Measurements from ENCODE around the gene MRPL21.
"Not testable (repeated sequence)": the region's sequence is repeated elsewhere in the genome, so short reads cannot be mapped to it uniquely, and the experiment has no call there.

The MRPL21 gene

DNA sequence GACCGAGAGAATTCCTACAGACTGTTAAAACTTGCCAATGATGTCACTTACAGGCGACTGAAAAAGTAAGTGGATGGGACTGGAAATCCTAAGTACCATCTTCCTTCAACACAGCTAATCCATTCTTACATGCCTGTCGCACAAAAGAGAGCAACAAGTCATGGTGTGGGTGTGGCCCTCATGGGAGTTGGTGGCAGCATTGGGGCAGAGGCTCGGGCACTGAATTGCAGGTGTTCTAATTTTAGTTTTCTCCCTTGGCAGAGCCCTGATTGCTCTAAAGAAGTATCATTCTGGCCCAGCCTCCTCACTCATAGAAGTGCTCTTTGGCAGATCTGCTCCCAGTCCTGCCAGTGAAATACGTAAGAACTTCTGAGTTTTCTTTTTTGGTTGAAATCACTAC, 4.6 kb upstream of the MRPL21 start:
- DNase-seq = no peak

DNA sequence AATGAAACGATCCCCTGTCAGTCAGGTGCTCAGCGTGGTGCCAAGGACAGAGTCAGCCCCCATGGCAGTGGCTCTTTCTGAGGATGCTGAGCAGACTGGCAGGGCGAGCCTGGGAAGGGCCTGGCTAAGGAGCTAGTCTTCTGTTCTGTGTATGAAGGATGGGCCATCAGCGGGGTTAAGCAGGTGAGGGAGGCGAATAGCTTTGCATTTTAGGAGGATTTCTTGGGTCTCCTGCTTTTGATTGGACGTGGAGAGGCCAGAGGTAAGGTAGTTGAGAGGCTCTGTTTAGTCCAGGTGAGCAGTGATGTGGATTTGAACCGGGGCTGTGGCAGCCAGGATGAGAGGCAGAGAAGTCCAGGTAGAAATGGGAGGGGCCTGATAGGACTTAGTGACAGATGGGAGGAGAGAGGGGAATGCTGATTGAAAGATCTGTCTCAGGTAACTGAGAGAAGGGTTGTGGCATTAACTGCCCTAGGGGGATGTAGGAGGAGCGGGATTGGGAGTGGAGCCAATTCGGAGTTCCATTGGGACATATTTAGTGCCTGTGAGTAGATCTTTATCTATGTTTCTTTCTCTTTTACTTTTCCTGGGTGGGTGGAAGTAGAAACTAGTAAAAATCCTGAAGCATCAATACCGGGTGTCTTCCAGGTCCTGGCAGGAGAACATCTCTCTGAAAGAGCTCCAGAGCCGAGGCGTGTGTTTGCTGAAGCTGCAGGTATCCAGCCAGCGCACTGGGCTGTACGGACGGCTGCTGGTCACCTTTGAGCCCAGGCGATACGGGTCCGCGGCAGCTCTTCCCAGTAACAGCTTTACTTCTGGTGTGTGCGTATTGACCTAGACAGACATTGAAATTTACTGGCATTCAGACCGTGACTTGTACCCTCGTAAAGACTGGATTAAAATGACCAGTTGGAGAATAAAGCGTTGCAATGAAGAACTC, 2.1 kb upstream of the MRPL21 start:
- DNase-seq = no peak

DNA sequence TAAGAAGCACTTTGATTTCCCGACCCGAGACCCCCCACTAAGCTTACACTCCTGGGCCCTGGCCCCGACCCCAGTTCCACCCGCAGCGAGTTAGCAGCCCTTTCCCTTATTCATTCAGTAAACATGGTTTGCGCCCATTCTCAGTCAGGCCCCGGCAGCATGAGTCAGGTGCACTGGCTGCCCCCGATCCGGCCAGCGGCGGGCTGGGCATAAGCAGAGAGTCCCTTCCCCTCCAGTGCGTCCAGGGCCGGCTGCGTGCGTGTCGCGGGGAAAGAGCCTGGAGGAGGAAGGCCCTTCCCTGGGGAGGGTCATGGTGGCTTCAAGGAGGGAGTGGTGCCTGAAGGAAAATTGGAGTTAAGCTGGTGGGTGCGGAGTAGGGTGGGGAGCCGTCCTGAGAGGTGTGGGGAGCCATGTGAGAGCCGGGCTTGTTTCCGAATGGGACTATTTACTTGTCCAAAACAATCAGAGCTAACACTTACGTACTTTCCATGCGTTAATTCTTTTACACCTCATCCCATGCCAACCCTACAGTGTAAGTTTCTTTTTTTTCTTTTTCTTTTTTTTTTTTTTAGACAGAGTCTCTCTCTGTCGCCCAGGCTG, 716 bp upstream of the MRPL21 start:
- DNase-seq = no peak

DNA sequence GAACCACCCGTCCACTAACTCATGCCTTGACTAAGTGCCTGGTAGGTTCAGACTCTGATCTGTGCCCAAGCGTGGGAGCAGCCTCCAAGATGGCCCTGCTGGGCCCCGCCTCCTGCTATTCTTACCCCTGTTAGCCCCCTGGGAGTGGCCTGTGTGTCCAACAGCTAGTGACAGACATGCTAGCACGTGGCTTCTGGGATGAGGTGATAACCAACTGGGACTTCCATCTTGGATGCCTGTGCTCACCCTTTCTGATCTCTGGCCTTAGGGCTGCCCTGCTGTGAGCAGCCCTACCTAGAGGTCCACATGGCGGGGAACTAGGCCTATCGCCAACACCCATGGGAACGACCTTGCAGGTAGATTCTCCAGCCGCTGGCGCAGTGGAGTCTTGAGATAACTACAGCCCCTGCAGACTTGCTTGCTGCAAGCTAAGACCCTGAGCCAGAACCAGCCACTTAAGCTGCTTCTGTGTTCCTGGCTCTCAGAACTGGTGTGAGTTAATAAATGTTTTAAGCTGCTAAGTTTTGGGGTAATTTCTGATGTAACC, 2.7 kb downstream of the MRPL21 start:
- no peak for DNase-seq

DNA sequence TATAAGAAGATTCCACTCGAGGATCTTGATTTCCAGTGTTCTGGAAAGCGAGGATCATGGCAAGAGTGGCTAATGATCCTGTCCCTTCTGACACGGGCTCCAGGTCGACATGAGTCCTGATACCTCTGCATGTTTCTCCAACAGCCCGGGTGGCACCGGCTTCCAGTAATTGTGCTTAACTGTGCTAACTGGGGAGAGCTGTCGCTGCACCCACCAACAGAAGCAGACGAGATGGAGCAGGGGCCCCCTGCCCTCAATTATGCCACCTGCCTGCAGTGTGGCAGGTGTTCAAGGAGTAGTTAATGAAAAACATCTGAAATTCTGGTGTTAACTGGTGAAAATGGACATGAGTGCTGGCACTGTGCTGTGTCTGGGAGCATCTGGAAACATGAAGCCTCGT, 6.2 kb downstream of the MRPL21 start:
- DNase-seq = no peak

DNA sequence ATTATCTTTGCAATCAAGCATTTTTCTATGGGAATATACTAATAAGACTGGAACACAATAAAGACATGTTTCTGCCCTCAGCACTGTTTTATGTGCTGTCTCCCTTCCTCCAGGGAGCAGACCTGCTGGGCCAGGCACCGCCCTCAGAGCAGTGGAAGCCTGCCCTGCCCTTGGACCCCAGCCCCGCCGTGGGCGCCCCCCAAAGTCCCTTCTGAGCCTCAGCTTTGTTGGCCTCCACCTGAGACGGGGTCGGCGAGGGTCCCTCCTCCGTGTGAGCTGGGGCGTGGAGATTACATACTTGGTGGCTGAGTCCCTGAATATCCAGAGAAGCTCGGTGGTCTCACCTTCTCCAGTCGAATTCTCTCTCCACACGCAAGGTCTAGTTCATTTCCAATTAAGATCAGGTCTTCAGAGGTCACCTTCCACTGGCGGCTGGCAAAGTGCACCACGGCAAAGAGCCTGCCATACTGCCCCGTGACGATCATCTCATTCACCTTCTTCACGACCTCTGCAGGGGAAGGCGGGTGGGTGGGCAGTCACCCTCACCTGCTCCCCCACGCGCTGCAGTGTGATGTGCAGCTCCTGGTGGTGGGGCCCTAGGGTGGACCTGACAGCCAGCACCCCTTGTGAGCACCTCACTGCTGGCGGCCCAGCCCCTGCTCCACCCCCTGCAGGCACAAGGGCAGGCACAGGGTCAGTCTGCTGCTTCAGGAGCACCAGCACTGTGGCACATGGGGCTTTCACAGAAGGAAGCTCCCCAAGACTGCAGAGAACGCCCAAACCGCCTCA, 7.3 kb downstream of the MRPL21 start:
- DNase-seq = no peak

DNA sequence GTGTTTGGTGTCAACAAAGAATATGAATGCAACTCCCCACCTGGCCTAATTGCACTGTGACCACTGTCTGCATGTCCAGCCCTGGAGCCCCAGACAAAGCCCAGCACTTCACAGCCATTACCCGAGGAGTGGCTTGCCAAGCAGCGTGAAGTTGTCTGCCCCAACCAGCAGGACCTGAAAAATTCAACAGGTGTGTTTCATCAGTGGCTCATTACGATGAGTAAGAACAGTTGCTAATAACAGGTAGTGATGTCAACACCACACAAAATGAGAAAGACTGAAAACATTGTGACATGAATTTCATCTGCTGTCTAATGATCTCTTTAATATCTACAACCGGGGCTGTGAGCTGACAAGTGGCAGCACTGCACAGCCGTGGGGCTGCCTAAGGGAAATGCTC, 10.3 kb downstream of the MRPL21 start:
- DNase-seq = no peak

DNA sequence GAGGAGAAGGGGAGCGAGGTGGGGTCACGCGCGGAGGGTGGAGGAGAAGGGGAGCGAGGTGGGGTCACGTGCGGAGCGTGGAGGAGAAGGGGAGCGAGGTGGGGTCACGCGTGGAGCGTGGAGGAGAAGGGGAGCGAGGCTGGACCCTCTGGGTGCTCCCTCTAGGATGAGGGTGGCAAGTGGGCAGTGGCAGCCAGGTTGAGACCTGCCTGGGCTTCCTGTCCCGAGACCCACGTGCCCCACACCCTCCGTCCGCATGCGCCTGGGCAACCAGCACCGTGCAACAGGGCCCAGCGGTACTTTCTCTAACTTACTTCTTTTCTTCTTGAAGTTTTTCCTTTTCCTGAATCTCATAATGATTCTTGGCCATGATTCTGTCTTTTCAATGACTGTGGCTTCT, 11.1 kb downstream of the MRPL21 start:
- no peak for DNase-seq

DNA sequence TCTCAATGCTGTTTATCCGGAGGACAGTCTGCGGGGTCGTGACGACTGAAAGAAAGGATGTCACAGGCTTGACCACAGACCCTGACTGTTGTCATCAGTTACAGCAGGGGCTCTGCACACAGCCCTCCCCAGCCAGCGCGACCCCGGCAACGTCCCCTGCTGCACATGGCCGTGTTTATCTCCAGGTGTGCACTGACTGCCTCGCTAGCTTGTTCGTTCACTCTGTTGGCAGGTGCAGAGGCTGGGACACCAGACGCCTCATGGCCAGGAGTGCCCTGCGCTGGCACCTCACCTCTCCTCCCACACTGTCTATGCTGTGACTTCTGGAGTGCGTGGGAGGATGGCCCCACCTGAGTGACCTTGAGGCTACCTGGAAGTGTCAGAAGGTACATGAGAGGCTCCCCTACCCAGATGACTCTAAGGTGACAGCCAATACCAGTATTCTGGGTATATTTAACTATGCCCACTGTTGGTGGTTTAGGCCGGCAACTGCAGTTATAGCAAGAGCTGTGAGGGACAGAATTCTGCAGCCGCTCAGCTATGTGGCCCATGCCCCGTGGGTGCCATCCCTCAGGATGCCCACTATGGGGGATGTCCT, 12.2 kb downstream of the MRPL21 start:
- DNase-seq = no peak

DNA sequence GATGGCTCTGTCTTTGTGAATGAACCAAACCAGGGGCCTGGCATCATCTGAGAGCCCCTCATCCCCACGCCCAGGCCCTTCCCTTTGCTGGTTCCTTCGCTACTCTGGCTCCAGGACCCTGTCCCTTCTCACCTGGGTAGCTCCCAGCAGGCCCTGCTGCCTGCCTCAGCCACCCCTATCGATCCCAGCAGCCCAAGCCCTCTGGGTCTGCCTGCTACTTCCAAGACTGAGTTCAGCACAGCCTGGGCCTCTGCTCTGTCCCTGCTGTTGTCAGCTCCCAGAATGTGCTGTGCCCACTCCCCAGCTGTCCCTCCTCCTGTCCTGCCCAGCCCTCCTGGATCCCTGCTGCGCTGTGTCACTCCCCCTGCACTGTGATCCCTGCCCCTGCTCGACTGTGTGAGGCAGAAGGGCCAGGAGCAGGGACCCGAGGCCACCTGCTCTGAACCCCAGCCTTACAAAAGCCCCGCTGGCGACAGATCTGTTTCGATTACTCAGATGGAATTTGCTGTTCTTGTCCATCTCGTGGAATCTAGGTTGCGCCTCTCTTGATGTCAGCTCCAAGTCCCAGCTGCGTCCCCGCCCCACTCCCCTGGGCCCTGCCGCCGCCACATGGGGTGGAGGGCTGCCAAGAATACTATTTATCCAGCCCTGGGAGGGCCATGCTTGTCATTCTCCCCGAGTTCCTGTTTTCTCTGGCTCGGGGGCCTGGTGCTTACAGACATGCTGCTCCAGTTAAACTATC, 13.0 kb downstream of the MRPL21 start:
- DNase-seq = no peak

DNA sequence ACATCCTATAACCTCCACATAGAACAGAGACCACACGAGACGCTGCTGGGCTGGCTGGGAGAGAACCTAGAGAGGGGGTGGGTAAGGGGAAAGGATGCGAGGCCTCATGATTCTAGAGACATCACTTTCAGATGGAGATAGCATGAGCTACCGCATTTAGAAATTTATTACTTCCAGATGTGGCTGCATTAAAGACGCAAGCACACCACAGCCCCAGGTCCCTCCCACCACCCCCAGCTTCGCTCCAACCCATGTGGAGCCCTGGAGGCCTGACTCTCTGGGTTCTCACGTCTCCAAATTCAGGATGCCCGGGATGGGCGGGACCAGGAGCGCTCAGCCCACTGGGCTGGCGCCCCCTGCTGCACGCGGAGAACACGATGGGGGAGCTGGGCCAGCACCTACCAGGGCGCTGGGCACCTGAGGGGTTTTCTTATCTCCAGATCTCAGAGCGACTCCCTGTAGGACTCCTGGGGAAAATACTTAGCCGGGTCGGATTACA, 13.6 kb downstream of the MRPL21 start:
- DNase-seq = no peak

DNA sequence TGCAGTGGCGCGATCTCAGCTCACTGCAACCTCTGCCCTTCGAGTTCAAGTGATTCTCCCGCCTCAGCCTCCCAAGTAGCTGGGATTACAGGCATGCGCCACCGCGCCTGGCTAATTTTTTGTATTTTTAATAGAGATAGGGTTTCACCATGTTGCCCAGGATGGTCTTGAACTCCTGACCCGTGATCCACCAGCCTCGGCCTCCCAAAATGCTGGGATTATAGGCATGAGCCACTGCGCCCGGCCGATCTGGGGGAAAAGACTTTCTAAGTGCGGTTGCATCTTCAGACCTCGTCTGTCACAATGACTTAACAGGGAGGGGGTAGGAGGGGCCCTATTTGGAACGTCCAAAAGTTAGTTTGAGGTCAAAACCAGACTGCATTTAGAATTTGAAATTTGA, 18.8 kb downstream of the MRPL21 start:
- not testable (repeated sequence) for DNase-seq

DNA sequence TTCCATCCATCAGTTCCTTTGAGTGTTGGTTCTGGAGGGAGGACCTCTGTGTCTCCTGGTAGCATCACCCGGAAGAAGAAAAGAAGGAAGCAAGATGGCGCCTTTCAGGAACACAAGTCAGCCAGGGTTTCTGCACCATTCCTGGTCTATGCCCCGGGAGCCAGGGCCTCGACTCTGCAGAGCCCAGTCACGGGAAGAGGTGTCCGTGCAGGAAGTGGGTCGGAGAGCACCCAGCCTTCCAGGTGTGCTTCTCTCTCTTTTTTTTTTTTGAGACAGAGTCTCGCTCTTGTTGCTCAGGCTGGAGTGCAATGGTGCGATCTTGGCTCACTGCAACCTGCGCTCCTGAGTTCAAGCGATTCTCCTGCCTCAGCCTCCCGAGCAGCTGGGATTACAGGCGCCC, 21.2 kb downstream of the MRPL21 start:
- no peak for DNase-seq

DNA sequence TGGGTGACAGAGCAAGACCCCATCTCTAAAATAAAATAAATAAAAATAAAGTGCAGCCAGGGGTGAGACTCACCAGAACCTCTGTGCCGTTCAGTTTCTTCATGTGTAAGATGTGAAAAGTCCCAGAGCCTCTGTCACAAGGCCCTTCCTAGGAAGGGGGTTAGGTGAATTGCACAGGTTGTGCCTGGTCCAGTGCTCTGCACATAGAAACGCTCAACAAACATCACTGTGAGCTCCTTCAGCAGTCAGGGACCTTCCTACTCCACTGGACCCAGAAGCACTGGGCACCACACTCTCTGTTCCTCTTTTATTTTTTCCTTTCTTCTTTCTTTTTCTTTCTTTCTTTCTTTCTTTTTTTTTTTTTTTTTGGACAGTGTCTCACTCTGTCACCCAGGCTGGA, 22.3 kb downstream of the MRPL21 start:
- DNase-seq = no peak

DNA sequence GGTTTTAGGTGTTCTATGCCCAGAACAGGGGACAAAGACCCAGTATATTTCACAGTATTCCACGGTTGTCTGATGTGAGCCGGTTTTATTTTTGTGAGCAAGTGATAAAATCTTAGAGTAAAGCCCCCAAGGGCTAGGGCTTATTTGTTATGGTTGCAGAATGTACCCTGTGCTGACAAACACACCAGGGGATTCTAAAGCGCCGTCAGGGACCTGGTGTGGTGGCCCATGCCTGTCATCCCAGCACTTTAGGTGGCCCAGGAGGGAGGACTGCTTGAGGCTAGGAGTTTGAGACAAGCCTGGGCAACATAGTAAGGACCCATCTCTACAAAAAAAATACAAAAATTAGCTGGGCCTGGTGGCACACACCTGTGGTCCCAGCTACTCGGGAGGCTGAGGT, 22.8 kb downstream of the MRPL21 start:
- DNase-seq = no peak

DNA sequence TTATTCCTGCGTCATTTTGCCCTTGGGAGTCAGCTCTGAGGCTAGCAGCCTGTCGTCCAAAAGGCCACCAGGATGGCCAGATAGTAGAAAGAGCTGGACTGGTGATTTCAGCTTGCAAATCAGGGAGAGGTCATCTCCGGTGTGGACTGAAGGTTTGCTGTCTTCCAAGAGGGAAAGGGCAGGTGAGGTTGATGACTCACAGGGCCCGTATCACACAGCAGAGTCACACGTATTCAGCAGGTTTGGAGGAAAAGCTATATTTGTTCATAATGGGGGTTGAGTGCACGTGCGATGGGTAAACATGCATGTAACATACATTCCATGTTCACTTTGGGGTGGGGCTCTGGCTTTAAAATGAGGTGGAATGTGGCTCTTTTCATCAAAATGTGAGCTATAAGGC, 25.6 kb downstream of the MRPL21 start:
- DNase-seq = no peak

DNA sequence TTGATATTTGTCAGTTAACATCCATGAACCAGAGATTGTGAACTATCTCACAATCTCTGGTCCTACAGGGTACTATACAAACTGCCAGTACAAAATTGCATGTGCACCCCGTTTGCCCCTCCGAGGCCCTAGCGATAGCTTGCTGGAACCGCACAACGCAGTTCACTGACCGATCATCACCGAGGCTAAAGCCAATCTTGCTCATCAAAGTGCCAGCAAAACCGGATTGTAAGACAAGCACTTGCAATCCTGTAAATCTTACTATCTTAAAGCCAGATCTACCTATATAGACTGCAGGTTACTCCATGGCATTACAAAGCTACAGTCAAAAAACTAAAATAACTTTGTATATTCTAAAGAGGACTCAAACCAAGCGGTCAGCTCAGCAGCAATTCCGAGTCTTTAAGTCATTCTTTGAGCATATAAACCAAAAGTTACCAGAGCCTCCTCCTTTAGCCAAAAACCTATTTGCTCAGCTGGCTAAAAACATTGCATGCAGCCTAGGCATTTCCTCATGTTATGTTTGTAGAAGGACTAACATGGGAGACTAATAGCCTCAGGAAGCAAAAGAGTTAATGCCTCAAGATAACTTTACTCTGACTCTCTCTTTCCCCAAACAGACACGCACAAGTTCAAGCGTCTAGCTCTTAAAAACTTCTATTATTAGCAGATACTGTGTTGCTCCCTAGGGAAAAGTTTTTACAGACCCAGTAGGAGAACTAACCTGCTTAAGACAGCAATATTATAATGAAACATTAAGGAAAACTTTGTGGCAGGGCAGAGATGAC, 31.2 kb downstream of the MRPL21 start:
- no peak for DNase-seq

DNA sequence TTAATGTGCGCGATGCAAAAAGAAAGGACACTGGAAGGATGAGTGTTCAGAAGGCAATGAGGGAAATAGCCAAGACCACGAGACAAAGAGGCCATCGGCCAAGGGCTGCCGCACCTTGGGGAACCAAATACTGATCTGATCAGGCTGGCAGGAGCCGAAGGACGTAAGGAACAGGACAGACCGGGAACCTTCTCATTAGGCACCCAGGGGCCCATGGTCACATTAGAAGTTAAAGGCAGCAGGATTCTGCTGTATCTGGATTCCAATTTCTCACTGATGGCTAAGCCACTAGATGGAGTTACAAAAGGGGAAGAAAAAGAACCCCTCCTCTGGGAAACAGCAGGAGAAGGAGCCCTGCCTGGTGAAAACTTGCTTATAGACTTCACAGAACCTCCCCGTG, 33.2 kb downstream of the MRPL21 start:
- no peak for DNase-seq

DNA sequence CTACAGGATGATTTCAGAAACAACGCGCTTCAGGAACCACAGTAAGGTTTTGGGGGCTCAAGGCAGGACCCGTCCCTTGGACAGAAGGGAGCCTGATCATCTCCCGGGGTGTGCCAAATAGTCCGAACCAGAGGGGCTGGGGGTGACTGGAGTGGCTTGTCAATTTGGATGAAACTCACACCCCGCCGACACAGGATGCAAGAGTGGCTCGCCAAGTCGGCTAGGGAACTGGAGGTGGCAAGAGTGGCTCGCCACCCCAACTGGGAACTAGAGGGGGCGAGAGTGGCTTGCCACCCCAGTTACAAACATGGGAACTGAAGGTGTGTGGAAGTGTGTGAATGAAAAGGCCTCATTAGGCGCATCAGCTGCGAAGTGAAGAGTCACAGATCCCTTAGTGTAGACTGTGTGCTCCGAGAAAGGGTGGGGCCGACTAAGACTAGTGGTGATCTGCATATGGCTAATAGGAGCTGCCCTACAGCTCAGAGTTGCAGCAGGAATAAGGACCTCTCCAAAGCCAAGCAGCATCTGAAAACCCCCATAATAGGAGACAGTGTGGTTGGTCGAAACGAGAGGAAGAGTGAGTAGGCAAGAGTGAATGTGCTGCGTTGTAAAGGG, 35.3 kb downstream of the MRPL21 start:
- DNase-seq = no peak

DNA sequence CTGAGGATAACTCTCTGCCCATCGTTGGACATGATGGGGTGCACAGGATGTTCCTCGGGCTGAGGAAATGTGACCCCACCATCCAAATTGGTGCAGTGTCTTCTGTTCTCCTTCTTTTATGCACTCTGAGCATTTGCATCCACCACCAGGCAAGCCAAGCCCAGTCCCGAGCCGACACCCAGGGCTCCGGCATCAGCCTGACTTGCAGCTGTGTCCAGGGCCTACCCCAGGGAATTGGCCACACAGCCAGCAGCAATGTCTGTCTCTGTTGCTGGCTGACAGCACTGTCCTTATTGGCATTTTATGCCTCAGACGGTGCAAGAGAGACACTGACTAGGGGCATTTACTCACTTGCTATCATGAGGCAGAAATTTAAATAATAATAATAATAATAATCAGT, 36.6 kb downstream of the MRPL21 start:
- DNase-seq = no peak

DNA sequence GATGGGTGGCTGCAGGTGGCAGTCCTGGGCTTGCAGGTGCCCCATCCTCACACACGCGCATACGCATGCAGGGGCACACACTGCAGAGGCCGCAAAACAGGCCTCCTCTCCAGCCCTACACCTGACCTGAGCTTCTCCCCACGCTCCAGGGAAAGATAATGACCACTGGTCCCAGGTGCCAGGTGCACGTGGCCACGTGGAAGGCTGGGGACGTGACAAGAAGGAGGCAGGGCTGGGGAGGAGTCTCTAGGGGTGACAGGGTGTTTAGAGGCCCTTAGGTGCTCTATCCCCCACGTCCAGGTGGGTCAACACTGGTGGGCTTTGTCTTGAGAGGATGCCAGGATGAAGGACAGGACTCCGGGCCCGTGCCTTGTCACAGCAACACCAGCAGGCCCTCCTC, 38.4 kb downstream of the MRPL21 start:
- DNase-seq = no peak
